GM18858 (cell line): ENCODE data around the gene MBOAT1.
"Not testable (repeated sequence)": the region's sequence is repeated elsewhere in the genome, so short reads cannot be mapped to it uniquely, and the experiment has no call there.

Experiments
- ATAC-seq: cut with Tn5 transposase; IDR thresholded peaks from one replicate; pipeline ENCODE4 v1.9.1; 2021; ENCODE audit not compliant: unreplicated experiment

The MBOAT1 gene

GRCh38 chr6:20142866-20143265 is 69.4 kb downstream of the MBOAT1 start:
- no peak for ATAC-seq

GRCh38 chr6:20141931-20142330 is 70.3 kb downstream of the MBOAT1 start:
- ATAC-seq = no peak

GRCh38 chr6:20139127-20139963 is 72.9 kb downstream of the MBOAT1 start:
- not testable (repeated sequence) for ATAC-seq

- no peak for ATAC-seq
These were observed 74.4 kb downstream of the MBOAT1 start for GRCh38 chr6:20137837-20138236.

- ATAC-seq = no peak
These were observed 75.0 kb downstream of the MBOAT1 start for GRCh38 chr6:20137240-20137639.

GRCh38 chr6:20135677-20136268 is 76.5 kb downstream of the MBOAT1 start:
- no peak for ATAC-seq

GRCh38 chr6:20134613-20135012 is 77.7 kb downstream of the MBOAT1 start:
- ATAC-seq = no peak

GRCh38 chr6:20129290-20130088 is 82.8 kb downstream of the MBOAT1 start:
- no peak for ATAC-seq

- ATAC-seq = no peak
These were observed 84.3 kb downstream of the MBOAT1 start for GRCh38 chr6:20128018-20128417.

GRCh38 chr6:20126789-20127653 is 85.2 kb downstream of the MBOAT1 start:
- peak; percentile 77 for ATAC-seq

- ATAC-seq = no peak
These were observed 86.0 kb downstream of the MBOAT1 start for GRCh38 chr6:20126102-20126752.

- no peak for ATAC-seq
These were observed 87.7 kb downstream of the MBOAT1 start for GRCh38 chr6:20124545-20124944.

- ATAC-seq = no peak
These were observed 92.8 kb downstream of the MBOAT1 start for GRCh38 chr6:20119485-20119884.

GRCh38 chr6:20118892-20119291 is 93.4 kb downstream of the MBOAT1 start:
- ATAC-seq = no peak

GRCh38 chr6:20117474-20117873 is 94.8 kb downstream of the MBOAT1 start:
- peak; percentile 82 for ATAC-seq

- no peak for ATAC-seq
These were observed 95.5 kb downstream of the MBOAT1 start for GRCh38 chr6:20116792-20117191.

- ATAC-seq = no peak
These were observed 96.9 kb downstream of the MBOAT1 start for GRCh38 chr6:20115246-20115980.

GRCh38 chr6:20113649-20114224 is 98.5 kb downstream of the MBOAT1 start:
- no peak for ATAC-seq

- no peak for ATAC-seq
These were observed 99.4 kb downstream of the MBOAT1 start for GRCh38 chr6:20112841-20113240.
